DND-41 (cell line): ENCODE measurements around the gene KIFAP3.

Experiments
- EZH2 ChIP-seq: IDR thresholded peaks from 3 replicates; pipeline ENCODE4 v1.6.1; 2012; ENCODE audit warnings: borderline replicate concordance, low read depth, mild to moderate bottlenecking, moderate library complexity, low read length, inconsistent platforms; ENCODE audit not compliant: severe bottlenecking
- TF ChIP-seq, protein P1 (sequence below): IDR thresholded peaks from 2 replicates; pipeline ENCODE4 v1.5.1; 2012; ENCODE audit warnings: borderline replicate concordance, low read length, moderate library complexity, mild to moderate bottlenecking; ENCODE audit not compliant: poor library complexity, severe bottlenecking; ENCODE audit errors: extremely low read depth

GRCh38 chr1:169901115-169901514 is 173.4 kb downstream of the KIFAP3 start:
- TF ChIP-seq, protein P1, sequence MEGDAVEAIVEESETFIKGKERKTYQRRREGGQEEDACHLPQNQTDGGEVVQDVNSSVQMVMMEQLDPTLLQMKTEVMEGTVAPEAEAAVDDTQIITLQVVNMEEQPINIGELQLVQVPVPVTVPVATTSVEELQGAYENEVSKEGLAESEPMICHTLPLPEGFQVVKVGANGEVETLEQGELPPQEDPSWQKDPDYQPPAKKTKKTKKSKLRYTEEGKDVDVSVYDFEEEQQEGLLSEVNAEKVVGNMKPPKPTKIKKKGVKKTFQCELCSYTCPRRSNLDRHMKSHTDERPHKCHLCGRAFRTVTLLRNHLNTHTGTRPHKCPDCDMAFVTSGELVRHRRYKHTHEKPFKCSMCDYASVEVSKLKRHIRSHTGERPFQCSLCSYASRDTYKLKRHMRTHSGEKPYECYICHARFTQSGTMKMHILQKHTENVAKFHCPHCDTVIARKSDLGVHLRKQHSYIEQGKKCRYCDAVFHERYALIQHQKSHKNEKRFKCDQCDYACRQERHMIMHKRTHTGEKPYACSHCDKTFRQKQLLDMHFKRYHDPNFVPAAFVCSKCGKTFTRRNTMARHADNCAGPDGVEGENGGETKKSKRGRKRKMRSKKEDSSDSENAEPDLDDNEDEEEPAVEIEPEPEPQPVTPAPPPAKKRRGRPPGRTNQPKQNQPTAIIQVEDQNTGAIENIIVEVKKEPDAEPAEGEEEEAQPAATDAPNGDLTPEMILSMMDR = no peak
- TF ChIP-seq EZH2 = no peak
